ENCODE results near the gene EHD3.

Gene EHD3

DNA sequence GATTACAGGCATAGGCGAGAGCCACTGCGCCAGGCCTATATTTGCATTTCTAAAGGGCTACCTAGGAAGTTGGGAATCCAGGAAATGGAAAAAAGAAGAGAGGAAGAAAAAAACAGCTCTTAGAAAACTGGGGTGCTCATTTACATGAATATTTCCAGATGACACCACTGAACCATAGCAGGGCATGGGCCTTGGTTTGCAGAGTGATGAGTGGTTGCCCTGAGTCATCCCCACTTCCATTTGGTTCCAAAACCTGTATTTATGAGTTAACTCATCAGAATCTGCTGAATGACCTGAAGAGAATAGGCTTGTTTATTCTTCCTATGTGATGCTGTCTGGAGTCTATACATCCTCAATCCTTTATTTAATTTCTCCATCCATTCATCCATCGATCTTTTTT is 36.2 kb downstream of the EHD3 start:
- TF ChIP-seq ZBTB7A (IDR thresholded peaks at IDR 0.05; ENCODE audit: low read depth) = no peak
- no peak for TF ChIP-seq REST (IDR thresholded peaks at IDR 0.05; ENCODE audit: low read depth)
- TF ChIP-seq TAF1 (IDR thresholded peaks at IDR 0.05; ENCODE audit: low read depth) = no peak
- no peak for TF ChIP-seq NFIC (IDR thresholded peaks at IDR 0.05)
- TF ChIP-seq CEBPB (IDR thresholded peaks at IDR 0.05) = no peak
- no peak for TF ChIP-seq MAX (IDR thresholded peaks at IDR 0.05)
- TF ChIP-seq EP300 (IDR thresholded peaks at IDR 0.05; ENCODE audit: borderline replicate concordance) = no peak
- TF ChIP-seq EGR1 (IDR thresholded peaks at IDR 0.05) = no peak
- TF ChIP-seq TCF12 (IDR thresholded peaks at IDR 0.05; ENCODE audit: low read depth) = no peak
- TF ChIP-seq FOXM1 (IDR thresholded peaks at IDR 0.05; ENCODE audit: borderline replicate concordance, low read depth) = no peak
- no peak for TF ChIP-seq USF1 (IDR thresholded peaks at IDR 0.05)
- TF ChIP-seq YY1 (IDR thresholded peaks at IDR 0.05; ENCODE audit: low read depth) = no peak
- TF ChIP-seq RAD21 (IDR thresholded peaks at IDR 0.05; ENCODE audit: low read depth) = no peak
- no peak for TF ChIP-seq TEAD4 (IDR thresholded peaks at IDR 0.05)
- TF ChIP-seq CREB1 (IDR thresholded peaks at IDR 0.05; ENCODE audit: low read depth) = no peak

GRCh38 chr2:31270822-31271231 is 36.9 kb downstream of the EHD3 start:
- no peak for TF ChIP-seq TEAD4 (IDR thresholded peaks at IDR 0.05)
- no peak for TF ChIP-seq NFIC (IDR thresholded peaks at IDR 0.05)
- no peak for TF ChIP-seq YY1 (IDR thresholded peaks at IDR 0.05; ENCODE audit: low read depth)
- no peak for TF ChIP-seq REST (IDR thresholded peaks at IDR 0.05; ENCODE audit: low read depth)
- no peak for TF ChIP-seq ZBTB7A (IDR thresholded peaks at IDR 0.05; ENCODE audit: low read depth)
- TF ChIP-seq CEBPB (IDR thresholded peaks at IDR 0.05) = no peak
- no peak for TF ChIP-seq TAF1 (IDR thresholded peaks at IDR 0.05; ENCODE audit: low read depth)
- TF ChIP-seq EGR1 (IDR thresholded peaks at IDR 0.05) = no peak
- no peak for TF ChIP-seq EP300 (IDR thresholded peaks at IDR 0.05; ENCODE audit: borderline replicate concordance)
- no peak for TF ChIP-seq RAD21 (IDR thresholded peaks at IDR 0.05; ENCODE audit: low read depth)
- no peak for TF ChIP-seq USF1 (IDR thresholded peaks at IDR 0.05)
- TF ChIP-seq MAX (IDR thresholded peaks at IDR 0.05) = no peak
- TF ChIP-seq FOXM1 (IDR thresholded peaks at IDR 0.05; ENCODE audit: borderline replicate concordance, low read depth) = no peak

DNA sequence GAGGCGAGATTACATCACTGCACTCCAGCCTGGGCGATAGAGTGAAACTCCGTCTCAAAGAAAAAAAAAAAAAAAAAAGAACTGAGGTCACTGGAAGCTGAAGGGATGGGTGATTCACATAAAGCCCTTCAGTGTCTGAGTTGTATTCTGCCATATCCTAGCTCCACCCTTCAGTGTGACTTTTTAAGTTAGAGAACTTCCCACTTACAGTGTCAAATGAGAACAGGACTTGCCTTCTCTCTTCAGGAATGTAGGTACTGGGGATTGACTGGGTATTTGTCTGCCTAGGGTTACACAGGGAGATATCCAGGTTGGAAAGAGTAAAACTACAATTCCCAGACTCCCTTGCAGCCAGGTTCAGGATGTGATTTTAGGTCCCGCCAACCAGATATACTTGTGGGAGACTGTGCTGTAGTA is 37.9 kb downstream of the EHD3 start:
- TF ChIP-seq ZBTB7A (IDR thresholded peaks at IDR 0.05; ENCODE audit: low read depth) = no peak
- no peak for TF ChIP-seq EGR1 (IDR thresholded peaks at IDR 0.05)
- no peak for TF ChIP-seq CREB1 (IDR thresholded peaks at IDR 0.05; ENCODE audit: low read depth)
- TF ChIP-seq TCF12 (IDR thresholded peaks at IDR 0.05; ENCODE audit: low read depth) = no peak
- TF ChIP-seq REST (IDR thresholded peaks at IDR 0.05; ENCODE audit: low read depth) = no peak
- no peak for TF ChIP-seq FOXM1 (IDR thresholded peaks at IDR 0.05; ENCODE audit: borderline replicate concordance, low read depth)
- no peak for TF ChIP-seq CEBPB (IDR thresholded peaks at IDR 0.05)
- no peak for TF ChIP-seq YY1 (IDR thresholded peaks at IDR 0.05; ENCODE audit: low read depth)
- no peak for TF ChIP-seq USF1 (IDR thresholded peaks at IDR 0.05)
- no peak for TF ChIP-seq TAF1 (IDR thresholded peaks at IDR 0.05; ENCODE audit: low read depth)
- TF ChIP-seq MAX (IDR thresholded peaks at IDR 0.05) = no peak
- no peak for TF ChIP-seq TEAD4 (IDR thresholded peaks at IDR 0.05)
- TF ChIP-seq NFIC (IDR thresholded peaks at IDR 0.05) = no peak
- no peak for TF ChIP-seq EP300 (IDR thresholded peaks at IDR 0.05; ENCODE audit: borderline replicate concordance)
- TF ChIP-seq RAD21 (IDR thresholded peaks at IDR 0.05; ENCODE audit: low read depth) = no peak
